ENCODE results near the gene POLD4.

The POLD4 gene

GRCh38 chr11:67316882-67317204 lies 36.5 kb downstream of the POLD4 start:
- no peak for DNase-seq (ENCODE audit: low spot score)

- no peak for DNase-seq (ENCODE audit: low spot score)
Measured at GRCh38 chr11:67315325-67315909, 37.9 kb downstream of the POLD4 start.

- DNase-seq (ENCODE audit: low spot score): no peak
Measured at GRCh38 chr11:67314218-67314617, 39.1 kb downstream of the POLD4 start.

GRCh38 chr11:67313125-67313890 lies 40.0 kb downstream of the POLD4 start:
- no peak for DNase-seq (ENCODE audit: low spot score)

GRCh38 chr11:67312187-67313021 lies 40.9 kb downstream of the POLD4 start:
- no peak for DNase-seq (ENCODE audit: low spot score)

- no peak for DNase-seq (ENCODE audit: low spot score)
Measured at GRCh38 chr11:67311556-67312082, 41.7 kb downstream of the POLD4 start.

- no peak for DNase-seq (ENCODE audit: low spot score)
Measured at GRCh38 chr11:67311051-67311555, 42.2 kb downstream of the POLD4 start.

- no peak for DNase-seq (ENCODE audit: low spot score)
Measured at GRCh38 chr11:67310246-67311050, 42.9 kb downstream of the POLD4 start.

- DNase-seq (ENCODE audit: low spot score): no peak
Measured at GRCh38 chr11:67309661-67310061, 43.7 kb downstream of the POLD4 start.

GRCh38 chr11:67309166-67309565 lies 44.2 kb downstream of the POLD4 start:
- DNase-seq (ENCODE audit: low spot score): no peak

- no peak for DNase-seq (ENCODE audit: low spot score)
Measured at GRCh38 chr11:67308031-67308866, 45.1 kb downstream of the POLD4 start.

- DNase-seq (ENCODE audit: low spot score): no peak
Measured at GRCh38 chr11:67307545-67308001, 45.8 kb downstream of the POLD4 start.

GRCh38 chr11:67306769-67307544 lies 46.4 kb downstream of the POLD4 start:
- DNase-seq (ENCODE audit: low spot score): no peak

- DNase-seq (ENCODE audit: low spot score): no peak
Measured at GRCh38 chr11:67304511-67305113, 48.7 kb downstream of the POLD4 start.

- DNase-seq (ENCODE audit: low spot score): no peak
Measured at GRCh38 chr11:67303835-67304411, 49.4 kb downstream of the POLD4 start.

GRCh38 chr11:67303132-67303834 lies 50.1 kb downstream of the POLD4 start, which contains the start of gene SSH3:
TSS of gene SSH3 (plus strand) at chr11:67303530. CDS start at chr11:67303626, 96 bp downstream.
- no peak for DNase-seq (ENCODE audit: low spot score)

GRCh38 chr11:67302571-67303131 lies 50.7 kb downstream of the POLD4 start:
- DNase-seq (ENCODE audit: low spot score): no peak

- DNase-seq (ENCODE audit: low spot score): no peak
Measured at GRCh38 chr11:67301951-67302516, 51.3 kb downstream of the POLD4 start.

Measured in activated CD4-positive, alpha-beta T cell treated with anti-CD3 and anti-CD28 coated beads, Interleukin-2, Interleukin-4, amounts not matched to agents 100 ng/mL and 50 ng/mL, durations not matched to agents 16 hours and 8 hours (primary cell).